Measurements from ENCODE around the gene GOLIM4. TPM values are rescaled to one million over a fixed set of nuclear protein-coding genes. Genes with fewer than 3 reads are reported as not detected.

The GOLIM4 gene
- total and polyA plus RNA-seq, 2 of the 13 experiments (the other 11 are each of a cell fraction or from before 2014, with no cell fraction given): 10.9 to 47.7 TPM

- TF ChIP-seq NFKB2 (CRISPR knock-in tag; IDR thresholded peaks at IDR 0.05; ENCODE audit: borderline replicate concordance): peak; percentile 67; the same call in 1 of the 2 replicates
- TF ChIP-seq ARHGAP35 (CRISPR knock-in tag; IDR thresholded peaks at IDR 0.05; ENCODE audit: borderline replicate concordance): no peak; the same call in 1 of the 2 replicates
- no peak for TF ChIP-seq ZNF407 (CRISPR knock-in tag; IDR thresholded peaks at IDR 0.05; ENCODE audit: not compliant biosample characterization)
- TF ChIP-seq ZNF572 (CRISPR knock-in tag; IDR thresholded peaks at IDR 0.05): no peak; the same call in 1 of the 2 replicates
- no peak for TF ChIP-seq AKNA (CRISPR knock-in tag; IDR thresholded peaks at IDR 0.05; ENCODE audit: borderline replicate concordance)
- TF ChIP-seq ZNF557 (CRISPR knock-in tag; IDR thresholded peaks at IDR 0.05): no peak
- no peak for TF ChIP-seq ZNF24 (IDR thresholded peaks at IDR 0.05)
- peak; percentile 92; the same call in 1 of the 2 replicates for TF ChIP-seq MTF2 (CRISPR knock-in tag; IDR thresholded peaks at IDR 0.05; ENCODE audit: borderline replicate concordance)
- TF ChIP-seq ZNF280D (CRISPR knock-in tag; IDR thresholded peaks at IDR 0.05): 0 out of 2 replicates have a peak, but pooled peaks have one; percentile 51
- peak; percentile 93 for TF ChIP-seq ZNF841 (CRISPR knock-in tag; IDR thresholded peaks at IDR 0.05; ENCODE audit: borderline replicate concordance)
- TF ChIP-seq KAT7 (CRISPR knock-in tag; IDR thresholded peaks at IDR 0.05; ENCODE audit: borderline replicate concordance): no peak
- peak; percentile 50 for TF ChIP-seq CBX1 (IDR thresholded peaks at IDR 0.05; ENCODE audit: low read depth)
- peak; percentile 91 for TF ChIP-seq NFYB (CRISPR knock-in tag; IDR thresholded peaks at IDR 0.05)
Observed at GRCh38 chr3:168095611-168096209, at the start of gene GOLIM4 (continued).

Data from HepG2 (cell line).